GM12875 (cell line): ENCODE measurements around the gene SHOC2.

Experiments
- H3K4me3 ChIP-seq: one replicate; pipeline ENCODE4 v1.5.1; 2011; ENCODE audit warnings: low read depth, low read length, control low read depth
- CTCF ChIP-seq: IDR thresholded peaks from 2 replicates; pipeline ENCODE4 v1.5.1; 2011; ENCODE audit warnings: low read depth, mild to moderate bottlenecking, control low read depth, inconsistent platforms, low read length, moderate library complexity, borderline replicate concordance; ENCODE audit not compliant: insufficient read depth

SHOC2 gene

GRCh38 chr10:110919349-110919931 lies at the start of gene SHOC2:
Gene SHOC2 (plus strand): TSS chr10:110919604. CDS start chr10:110964359, 44,755 bp downstream.
- TF ChIP-seq CTCF, result peak; percentile 45; the same call in 1 of the 2 replicates
- H3K4me3 ChIP-seq, result peak within 1 kb of the TSS; percentile 89

- no peak for TF ChIP-seq CTCF
- H3K4me3 ChIP-seq, result peak overlapping the region; percentile 85
Measured at GRCh38 chr10:110870823-110871297, 48.5 kb upstream of the SHOC2 start.

- peak within 1 kb of the TSS; percentile 85 for H3K4me3 ChIP-seq
- no peak for TF ChIP-seq CTCF
Measured at GRCh38 chr10:110871298-110872084, 47.9 kb upstream of the SHOC2 start, which contains the start of gene PDCD4. Gene PDCD4 (plus strand): TSS chr10:110871928. CDS start chr10:110876028, 4,100 bp downstream.

- peak overlapping the region; percentile 85 for H3K4me3 ChIP-seq
- TF ChIP-seq CTCF, result no peak
Measured at GRCh38 chr10:110872145-110872983, 47.0 kb upstream of the SHOC2 start.

- H3K4me3 ChIP-seq, result peak overlapping the region; percentile 85
- no peak for TF ChIP-seq CTCF
Measured at GRCh38 chr10:110872984-110873923, 46.1 kb upstream of the SHOC2 start.

- TF ChIP-seq CTCF, result no peak
- H3K4me3 ChIP-seq, result peak overlapping the region; percentile 85
Measured at GRCh38 chr10:110873951-110874350, 45.5 kb upstream of the SHOC2 start.
